NCI-H2196 treated with DMSO at 0.1 percent for 48 hours (cell line): ENCODE measurements around the gene SLC25A36.
A peak's percentile ranks its signal among the peaks of the same experiment; 100 is the strongest.
"Not testable (repeated sequence)": the region's sequence is repeated elsewhere in the genome, so short reads cannot be mapped to it uniquely, and the experiment has no call there.

Source experiments
- DNase-seq: peaks from one replicate; lab custom pipeline; 2025; ENCODE audit not compliant: unreplicated experiment; lab: John Stamatoyannopoulos, UW

Gene SLC25A36

DNA sequence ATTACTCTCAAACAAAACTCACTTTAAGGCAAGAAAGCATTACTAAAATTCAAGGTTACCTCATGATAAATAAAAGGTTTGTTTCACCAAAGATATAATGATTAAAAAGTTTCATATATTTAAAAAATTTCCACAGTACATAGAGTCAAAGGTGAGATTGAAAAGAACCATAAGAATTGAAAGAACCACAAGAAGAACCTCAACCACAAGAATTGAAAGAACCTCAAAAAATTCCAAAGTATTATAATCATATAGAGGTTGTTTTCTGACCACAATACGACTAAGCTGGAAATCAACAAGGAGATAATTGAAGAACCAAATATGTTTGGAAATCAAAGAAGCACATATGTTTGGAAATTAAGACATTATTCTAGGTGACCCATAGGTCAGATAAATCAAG, 52.7 kb downstream of the SLC25A36 start:
- DNase-seq, result no peak

DNA sequence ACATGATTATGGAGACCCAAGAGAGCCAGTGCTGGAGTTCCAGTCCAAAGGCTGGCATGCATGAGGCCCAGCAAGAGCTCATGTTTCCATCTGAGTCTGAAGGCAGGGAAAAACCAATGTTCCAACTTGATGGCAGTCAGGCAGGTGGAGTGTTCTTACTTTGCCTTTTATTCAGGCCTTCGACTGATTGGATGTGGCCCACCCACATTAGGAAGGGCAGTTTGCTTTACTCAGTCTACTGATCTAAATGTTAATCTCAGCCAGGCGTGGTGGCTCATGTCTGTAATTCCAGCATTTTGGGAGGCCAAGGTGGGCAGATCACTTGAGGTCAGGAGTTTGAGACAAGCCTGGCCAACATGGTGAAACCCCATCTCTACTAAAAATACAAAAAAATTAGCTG, 53.2 kb downstream of the SLC25A36 start:
- DNase-seq, result not testable (repeated sequence)

DNA sequence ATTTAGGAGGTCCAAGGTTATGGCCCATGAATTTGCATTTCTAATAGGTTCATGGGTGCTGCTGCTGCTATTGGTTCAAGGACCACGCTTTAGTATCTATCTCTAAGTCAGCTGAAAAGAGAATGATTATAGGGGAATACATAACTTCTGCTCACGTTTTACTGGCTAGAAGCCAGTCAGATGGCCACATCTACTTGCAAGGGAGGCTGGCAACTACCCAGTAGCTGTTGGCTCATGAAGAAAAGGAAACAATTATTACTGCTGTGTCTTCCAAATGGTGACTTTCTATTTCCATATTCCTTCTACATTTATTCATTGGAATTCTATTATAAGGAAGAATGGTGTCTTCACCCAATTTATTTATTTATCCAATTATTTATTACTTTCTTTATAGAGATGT, 54.2 kb downstream of the SLC25A36 start:
- DNase-seq, result no peak

DNA sequence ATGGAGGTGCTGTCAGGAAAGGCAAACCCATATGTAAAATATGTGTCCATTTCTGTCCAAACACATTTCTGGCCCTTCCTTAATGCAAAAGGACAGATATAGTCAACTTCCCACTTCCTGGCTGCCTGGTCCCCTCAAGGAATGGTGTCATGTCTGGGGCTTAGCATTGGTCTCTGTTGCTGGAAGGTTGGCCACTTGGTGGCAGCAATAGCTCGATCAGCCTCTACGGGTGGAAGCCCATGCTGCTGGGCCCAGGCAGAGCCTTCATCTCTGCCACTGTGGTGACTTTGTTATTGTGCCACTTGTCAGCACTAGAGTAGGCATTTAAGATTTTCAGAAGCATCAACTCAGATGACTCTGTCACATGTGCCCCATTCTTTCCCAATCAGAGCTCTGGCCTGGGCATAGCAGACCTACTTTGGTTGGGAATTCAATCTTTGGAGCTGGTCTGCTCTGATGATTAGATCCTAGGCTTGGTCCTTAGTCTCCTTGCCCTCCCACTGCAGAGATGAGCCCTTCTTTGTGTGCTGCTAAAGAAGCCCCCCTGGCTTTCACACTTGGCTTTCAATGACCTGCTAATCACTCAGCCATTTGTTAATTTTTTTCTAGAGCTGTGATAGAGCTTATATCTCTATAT, 58.5 kb downstream of the SLC25A36 start:
- DNase-seq, result peak; percentile 27

DNA sequence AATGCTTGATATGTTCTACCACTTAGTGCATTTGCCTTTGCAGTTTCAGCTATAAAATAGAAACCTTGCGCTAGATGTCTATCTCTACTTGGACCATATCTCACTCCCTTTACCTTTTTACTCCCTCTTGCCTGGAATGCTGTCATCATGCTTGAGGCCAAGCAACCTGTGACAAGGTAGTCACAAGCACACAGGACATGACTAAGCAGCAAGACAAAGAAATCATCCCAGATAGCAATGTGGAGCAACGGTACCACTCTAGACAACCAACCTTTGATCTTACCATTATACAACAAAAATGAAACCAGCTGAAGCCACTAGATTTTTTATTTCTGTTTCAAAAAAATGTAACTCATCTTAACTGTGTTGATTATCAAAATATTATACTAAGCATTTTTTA, 59.0 kb downstream of the SLC25A36 start:
- no peak for DNase-seq

DNA sequence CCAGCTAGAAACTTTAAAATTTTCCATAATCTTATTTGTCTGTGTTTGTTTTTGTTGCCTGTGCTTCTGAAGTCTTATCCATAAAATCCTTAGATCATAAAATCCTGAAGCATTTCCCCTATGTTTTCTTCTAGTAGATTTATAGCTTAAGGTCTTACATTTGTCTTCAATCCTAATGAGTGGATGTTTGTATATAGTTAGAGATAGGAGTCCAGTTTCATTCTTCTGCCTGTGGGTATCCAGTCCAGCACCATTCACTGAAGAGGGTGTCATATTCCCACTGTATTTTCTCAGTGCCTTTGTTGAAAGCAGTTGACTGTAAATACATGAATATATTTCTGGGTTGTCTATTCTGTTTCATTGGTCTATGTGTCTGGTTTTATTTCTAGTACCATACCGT, 64.7 kb downstream of the SLC25A36 start:
- DNase-seq, result no peak

DNA sequence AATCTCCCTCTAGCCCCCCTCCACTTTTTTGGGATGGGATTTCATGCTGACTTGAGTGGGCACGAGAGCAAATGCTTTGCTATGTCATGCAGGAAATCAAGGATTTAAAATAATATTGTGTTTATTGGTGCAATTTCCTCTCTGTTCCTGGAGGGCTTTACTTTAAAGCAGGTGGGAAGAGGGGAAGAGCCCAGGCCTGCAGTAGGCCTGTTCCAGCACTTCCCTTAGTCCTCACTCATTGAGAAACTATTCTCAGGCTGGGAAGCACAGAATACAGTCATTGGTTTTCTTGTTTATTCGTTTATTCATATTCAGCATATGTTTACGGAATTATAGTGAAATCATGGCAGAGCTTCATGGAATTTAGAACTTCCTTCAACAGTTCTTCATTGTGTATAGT, 67.9 kb downstream of the SLC25A36 start:
- DNase-seq, result no peak

DNA sequence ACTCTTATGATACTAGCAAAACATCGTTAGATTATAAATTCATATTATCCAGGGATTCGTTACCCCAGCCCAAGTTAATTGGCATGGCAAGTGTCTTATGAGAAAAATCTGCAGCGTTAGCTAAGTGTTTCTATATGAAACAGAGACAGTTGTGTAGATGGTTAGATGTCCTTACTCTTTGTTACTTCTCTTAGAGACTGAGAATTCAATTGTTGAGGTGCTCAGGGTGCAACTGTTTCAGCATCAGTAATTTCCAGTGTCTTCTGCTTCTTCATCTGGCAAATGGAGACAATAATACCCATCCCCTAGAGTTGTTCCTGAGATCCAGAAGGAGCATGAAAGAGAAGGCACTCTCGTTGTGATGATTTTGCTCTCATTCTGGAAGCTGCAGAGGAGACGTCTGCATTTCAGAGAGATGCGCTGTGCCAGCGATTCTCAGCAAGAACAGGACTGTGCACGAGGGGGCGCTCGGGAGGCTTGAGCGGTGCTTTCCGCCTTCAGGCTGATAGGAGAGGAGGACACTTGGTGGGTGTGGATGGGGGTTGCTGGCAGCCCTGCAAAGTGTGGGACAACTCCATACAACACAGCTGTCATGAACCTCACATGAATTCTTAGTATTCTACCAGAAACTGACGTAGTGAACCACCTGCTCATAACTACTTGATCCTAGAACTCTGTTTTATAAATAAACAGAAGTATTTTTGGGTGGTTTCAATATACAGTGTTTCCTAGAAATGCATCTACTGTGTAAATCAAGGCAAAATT, 69.8 kb downstream of the SLC25A36 start:
- peak; percentile 25 for DNase-seq

DNA sequence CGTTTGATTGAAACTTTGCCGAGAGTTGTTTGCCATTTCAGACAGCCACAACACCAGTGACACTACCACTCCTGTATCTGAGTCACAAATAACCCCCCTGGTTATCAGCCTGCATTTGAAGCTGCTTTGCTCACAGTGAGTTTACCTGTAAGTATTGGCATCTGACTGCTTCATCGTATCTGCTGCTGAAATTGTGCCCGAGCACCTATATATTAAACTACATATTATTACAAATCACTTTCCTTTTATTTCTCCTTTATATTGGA, 70.3 kb downstream of the SLC25A36 start:
- DNase-seq, result no peak

DNA sequence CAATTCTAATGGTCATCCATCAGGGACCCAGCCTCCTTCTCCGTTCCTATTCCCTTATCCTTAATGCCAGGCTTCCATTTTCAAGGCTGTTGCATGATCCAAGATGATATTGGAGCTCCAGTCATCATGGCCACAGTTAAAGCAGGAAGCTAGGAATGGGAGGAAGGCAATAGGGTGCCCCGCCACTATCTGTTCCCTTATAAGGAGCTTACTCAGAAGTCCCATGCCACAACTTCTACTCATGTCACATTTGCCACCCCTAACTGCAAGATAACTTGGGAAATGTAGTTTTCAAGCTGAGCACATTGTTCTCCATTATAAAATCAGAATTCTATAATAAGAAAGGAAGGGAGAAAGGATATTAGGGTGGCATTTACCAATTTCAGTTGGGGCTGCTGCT, 70.9 kb downstream of the SLC25A36 start:
- DNase-seq, result no peak

DNA sequence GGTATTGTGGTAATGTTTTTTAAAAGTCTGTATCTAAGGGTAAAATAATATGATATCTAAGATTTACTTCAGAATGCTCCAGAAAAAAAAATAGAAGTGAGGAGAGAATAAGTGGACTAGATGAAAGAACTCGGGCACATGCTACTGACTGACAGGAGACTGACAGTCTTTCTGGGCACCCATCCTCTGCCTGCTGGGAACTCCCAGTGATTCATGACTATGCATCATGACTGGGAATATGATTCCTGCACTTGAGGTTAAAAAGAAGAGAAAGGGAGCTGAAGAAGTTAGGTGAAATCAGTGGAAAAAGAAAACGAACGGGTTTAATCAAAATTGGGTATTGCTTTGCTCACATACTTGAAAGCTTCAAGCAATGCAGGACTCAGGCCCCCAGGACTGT, 73.8 kb downstream of the SLC25A36 start:
- no peak for DNase-seq

DNA sequence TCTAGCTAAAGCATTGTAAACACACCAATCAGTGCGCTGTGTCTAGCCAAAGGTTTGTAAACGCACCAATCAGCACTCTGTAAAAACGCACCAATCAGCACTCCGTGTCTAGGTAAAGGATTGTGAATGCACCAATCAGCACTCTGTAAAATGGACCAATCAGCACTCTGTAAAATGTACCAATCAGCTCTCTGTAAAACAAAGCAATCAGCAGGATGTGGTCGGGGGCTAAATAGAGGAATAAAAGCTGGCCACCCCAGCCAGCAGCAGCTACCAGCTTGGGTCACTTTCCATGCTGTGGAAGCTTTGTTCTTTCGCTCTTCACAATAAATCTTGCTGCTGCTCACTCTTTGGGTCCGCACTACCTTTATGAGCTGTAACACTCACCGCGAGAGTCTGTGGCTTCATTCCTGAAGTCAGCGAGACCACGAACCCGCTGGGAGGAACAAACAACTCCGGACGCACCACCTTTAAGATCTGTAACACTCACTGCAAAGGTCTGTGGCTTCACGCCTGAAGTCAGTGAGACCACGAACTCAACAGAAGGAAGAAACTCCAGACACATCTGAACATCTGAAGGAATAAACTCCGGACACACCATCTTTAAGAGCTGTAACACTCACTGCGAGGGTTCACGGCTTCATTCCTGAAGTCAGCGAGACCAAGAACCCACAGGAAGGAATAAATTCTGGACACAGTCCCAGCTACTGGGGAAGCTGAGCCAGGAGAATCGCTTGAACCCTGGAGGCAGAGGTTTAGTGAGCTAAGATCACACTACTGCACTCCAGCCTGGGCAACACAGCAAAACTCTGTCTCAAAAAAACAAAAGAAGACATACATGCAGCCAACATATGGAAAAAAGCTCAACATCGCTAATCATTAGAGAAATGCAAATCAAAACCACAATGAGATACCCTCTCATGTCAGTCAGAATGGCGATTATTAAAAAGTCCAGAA, 76.0 kb downstream of the SLC25A36 start:
- DNase-seq, result not testable (repeated sequence)

DNA sequence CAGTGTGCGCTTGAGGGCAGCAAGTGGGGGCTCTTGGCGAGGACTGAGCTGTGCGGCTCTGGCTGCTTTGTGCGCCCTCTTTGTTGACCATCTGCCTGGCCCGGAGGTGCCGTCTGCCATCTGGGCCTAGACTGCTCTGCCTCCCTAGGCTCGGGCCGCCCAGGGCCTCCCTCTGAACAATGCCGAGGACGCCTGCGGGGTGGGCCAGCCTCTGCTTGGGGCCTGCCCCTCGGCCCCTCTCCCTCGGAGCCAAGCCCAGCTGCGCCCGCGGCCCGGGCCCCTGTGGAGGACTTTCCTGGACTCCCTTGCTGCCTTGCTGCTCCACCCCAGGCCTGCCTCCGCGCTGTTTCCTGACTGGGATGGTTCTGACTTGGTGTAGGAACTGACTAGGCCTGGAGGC, 77.6 kb downstream of the SLC25A36 start:
- no peak for DNase-seq

DNA sequence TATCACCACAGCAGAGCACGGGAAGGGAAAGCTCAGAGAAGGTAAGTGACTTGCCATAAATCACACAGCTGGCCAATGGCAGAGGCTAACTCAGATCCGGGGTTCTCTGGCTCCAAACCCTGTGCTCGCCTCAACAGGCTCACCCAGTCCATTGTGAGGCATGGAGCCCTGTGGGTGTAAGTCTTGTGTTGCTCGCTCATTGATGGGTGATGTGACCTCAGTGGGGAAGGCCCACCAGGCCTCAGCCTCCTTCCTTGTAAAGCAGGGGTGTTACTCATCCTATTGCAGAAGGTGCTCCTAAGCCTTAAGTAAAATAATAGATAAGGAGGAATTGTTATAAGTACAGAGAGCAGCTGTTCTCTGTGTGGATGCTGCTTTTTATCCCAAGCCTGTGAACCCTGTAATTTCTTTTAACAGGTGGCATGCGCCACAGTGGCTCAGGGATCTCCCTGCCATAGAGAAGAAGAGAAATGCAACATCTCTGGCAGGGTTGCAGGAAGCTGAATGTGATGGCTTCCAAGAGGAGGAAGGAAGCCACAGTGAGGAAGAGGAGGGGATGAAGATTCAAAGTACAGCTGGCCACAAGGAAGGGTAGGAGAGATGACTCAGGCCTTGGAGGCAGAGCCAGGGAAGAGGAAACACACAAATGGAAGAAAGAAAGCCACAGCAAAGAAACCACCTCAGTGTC, 78.7 kb downstream of the SLC25A36 start:
- DNase-seq, result no peak

DNA sequence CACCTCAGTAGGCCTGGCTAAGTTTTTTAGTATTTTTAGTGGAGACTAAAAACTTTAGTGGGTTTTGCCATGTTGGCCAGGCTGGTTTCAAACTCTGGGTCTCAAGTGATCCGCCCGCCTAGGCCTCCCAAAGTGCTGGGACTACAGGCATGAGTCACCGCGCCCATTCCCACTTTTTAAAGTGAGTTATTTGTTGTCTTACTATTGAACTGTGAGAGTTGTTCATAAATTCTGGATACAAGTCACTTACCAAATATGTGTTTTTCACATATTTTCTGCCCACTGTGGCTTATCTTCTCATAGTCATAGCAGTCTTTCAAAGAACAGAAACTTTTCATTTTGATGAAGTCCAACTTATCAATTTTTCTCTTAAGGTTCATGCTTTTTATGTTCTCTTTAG, 79.6 kb downstream of the SLC25A36 start:
- DNase-seq, result no peak
